ENCODE results near the gene FBLN1. TPM values are rescaled to one million over a fixed set of nuclear protein-coding genes. Genes with fewer than 3 reads are reported as not detected.

FBLN1 gene
- total RNA-seq, 1 experiment from 2014 or later = 158 TPM

DNA sequence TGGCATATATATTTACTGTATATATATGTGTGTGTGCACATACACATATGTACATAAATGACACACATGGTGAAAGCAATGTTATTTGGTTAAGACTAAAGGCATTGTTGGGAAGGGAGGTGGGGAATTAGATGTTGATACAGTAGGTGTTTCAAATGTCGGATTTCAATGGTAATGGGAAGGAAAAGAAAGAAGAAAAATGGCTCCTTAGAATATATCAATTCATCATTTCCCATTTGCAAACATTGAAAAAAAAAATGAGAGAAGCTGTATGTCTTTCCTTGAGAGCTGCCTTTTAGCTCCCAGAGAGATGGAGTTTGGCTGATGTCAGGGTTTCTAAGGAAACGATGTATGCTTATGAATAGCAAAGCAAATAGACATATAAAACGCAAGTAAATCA is 135.5 kb downstream of the FBLN1 start:
- peaks cover 45% of the 10 kb centered on the region for H3K4me1 ChIP-seq (replicated peaks; ENCODE audit: insufficient read depth)
- CTCF ChIA-PET = no interaction called here

DNA sequence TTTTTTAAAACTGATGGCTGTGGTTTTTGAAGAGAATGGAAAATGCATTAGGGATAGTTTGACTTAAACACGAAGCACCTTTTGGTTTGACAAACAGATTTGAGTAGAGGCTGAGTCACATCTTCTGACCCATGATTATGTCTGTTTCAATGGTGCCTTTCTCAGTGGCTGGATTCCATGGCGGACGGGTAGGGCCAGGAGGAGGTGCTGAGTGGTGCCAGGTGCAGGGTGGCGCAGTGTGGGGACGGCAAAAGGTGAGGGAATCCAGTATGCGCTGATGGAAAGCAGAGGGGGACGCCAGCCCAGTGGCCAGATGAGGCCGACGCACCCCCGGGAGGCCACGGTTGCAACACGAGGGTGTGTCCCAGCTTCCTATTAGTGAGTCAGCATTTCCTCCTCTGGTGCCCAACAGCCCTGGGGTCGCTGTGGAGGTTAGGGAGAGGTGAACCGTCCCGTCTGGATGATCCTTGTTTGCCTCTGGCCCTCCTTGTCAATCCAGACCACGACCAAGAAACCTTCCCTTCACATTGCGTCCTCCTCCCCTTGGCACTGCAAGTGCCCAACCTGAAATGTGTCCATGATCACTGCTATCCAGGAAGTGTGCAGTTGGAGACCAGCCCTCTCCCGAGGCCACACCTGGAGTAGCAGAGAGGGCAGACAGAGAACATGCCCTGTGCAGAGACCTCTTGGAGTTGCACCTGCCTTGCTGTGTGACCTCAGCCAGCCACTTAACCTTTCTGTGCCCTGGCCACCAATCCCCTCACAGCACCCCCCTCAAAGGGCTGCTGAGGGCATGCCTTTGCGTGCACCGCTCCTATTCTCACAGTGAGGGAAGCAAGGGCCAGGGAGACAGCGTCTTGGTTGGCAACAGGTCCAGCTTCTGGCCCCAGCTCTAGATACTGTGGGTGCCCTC is 136.4 kb downstream of the FBLN1 start:
- ChIA-PET CTCF (interaction anchor here (0.6 kb wide), 1 partner anchor 225 kb away, joined by 6 read pairs; no protein-coding TSS in a partner anchor), POLR2A (ENCODE audit: unreplicated experiment) (no interaction called here)
- BruUV-seq (replicated peaks) = no TSS peak
- peak overlapping the region; percentile 62 for H2AFZ ChIP-seq
- H3K9me2 ChIP-seq (ENCODE audit: insufficient read depth) = no peaks in the 10 kb centered on the region
- H3K4me2 ChIP-seq = peak overlapping the region; percentile 67
- H3K4me1 ChIP-seq (replicated peaks; ENCODE audit: insufficient read depth) = peaks cover 49% of the 10 kb centered on the region
- H3K4me3 ChIP-seq = peak overlapping the region; percentile 24; the same call in 1 of the 2 replicates
- H4K20me1 ChIP-seq (ENCODE audit: insufficient read depth) = no peaks in the 10 kb centered on the region
- H3K27ac ChIP-seq = peak overlapping the region; percentile 95
- H3K36me3 ChIP-seq (ENCODE audit: low read depth) = no peaks in the 10 kb centered on the region
- H3F3A ChIP-seq (ENCODE audit: insufficient read depth, low read depth) = peaks cover 37% of the 10 kb centered on the region
- peak; percentile 94 to 97 for DNase-seq
- no peaks in the 10 kb centered on the region for H3K79me2 ChIP-seq (ENCODE audit: low read depth)
- no peaks in the 10 kb centered on the region for H3K27me3 ChIP-seq (ENCODE audit: insufficient read depth, low read depth)
- no peak for TF ChIP-seq EZH2 (IDR thresholded peaks at IDR 0.05; ENCODE audit: low read depth)
- TF ChIP-seq, protein P1, sequence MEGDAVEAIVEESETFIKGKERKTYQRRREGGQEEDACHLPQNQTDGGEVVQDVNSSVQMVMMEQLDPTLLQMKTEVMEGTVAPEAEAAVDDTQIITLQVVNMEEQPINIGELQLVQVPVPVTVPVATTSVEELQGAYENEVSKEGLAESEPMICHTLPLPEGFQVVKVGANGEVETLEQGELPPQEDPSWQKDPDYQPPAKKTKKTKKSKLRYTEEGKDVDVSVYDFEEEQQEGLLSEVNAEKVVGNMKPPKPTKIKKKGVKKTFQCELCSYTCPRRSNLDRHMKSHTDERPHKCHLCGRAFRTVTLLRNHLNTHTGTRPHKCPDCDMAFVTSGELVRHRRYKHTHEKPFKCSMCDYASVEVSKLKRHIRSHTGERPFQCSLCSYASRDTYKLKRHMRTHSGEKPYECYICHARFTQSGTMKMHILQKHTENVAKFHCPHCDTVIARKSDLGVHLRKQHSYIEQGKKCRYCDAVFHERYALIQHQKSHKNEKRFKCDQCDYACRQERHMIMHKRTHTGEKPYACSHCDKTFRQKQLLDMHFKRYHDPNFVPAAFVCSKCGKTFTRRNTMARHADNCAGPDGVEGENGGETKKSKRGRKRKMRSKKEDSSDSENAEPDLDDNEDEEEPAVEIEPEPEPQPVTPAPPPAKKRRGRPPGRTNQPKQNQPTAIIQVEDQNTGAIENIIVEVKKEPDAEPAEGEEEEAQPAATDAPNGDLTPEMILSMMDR (conservative IDR thresholded peaks at IDR 0.05) = no peak
- peaks cover 3% of the 10 kb centered on the region; the same call in 1 of the 2 replicates for H3K9me3 ChIP-seq (ENCODE audit: insufficient read depth, low read depth)
- intact Hi-C loops (cut with micrococcal nuclease; ENCODE audit: unreplicated experiment) = loop anchor here (1.0 to 10.0 kb wide), 5 partner anchors 13 to 194 kb away; no protein-coding TSS in a partner anchor

More for the DNA sequence above, 135.5 kb downstream of the FBLN1 start:
- H3K9me2 ChIP-seq (ENCODE audit: insufficient read depth) = no peaks in the 10 kb centered on the region
- no peak for TF ChIP-seq EZH2 (IDR thresholded peaks at IDR 0.05; ENCODE audit: low read depth)
- TF ChIP-seq, protein P1 (conservative IDR thresholded peaks at IDR 0.05) = no peak
- no TSS peak for BruUV-seq (replicated peaks)
- no peak for DNase-seq
- no peaks in the 10 kb centered on the region for H4K20me1 ChIP-seq (ENCODE audit: insufficient read depth)
- no peak overlapping the region; the same call in 1 of the 2 replicates for H3K4me3 ChIP-seq
- no peaks in the 10 kb centered on the region for H3K27me3 ChIP-seq (ENCODE audit: insufficient read depth, low read depth)
- H2AFZ ChIP-seq = no peak overlapping the region; the same call in 1 of the 2 replicates
- intact Hi-C loops (cut with micrococcal nuclease; ENCODE audit: unreplicated experiment) = loop anchor here (2.0 to 10.0 kb wide), 3 partner anchors 41 to 193 kb away; no protein-coding TSS in a partner anchor
- peak overlapping the region; percentile 95 for H3K27ac ChIP-seq
- no peaks in the 10 kb centered on the region for H3K36me3 ChIP-seq (ENCODE audit: low read depth)
- peaks cover 3% of the 10 kb centered on the region; the same call in 1 of the 2 replicates for H3K9me3 ChIP-seq (ENCODE audit: insufficient read depth, low read depth)
- peak overlapping the region; percentile 67 for H3K4me2 ChIP-seq
- peaks cover 36% of the 10 kb centered on the region for H3F3A ChIP-seq (ENCODE audit: insufficient read depth, low read depth)
- H3K79me2 ChIP-seq (ENCODE audit: low read depth) = no peaks in the 10 kb centered on the region
- POLR2A ChIA-PET (ENCODE audit: unreplicated experiment) = interaction anchor here (0.5 to 0.7 kb wide), 2 partner anchors 49 to 338 kb away, joined by 3 read pairs; no protein-coding TSS in a partner anchor

- Histone ChIP-seq H3F3A (ENCODE audit: insufficient read depth, low read depth) (peaks cover 37% of the 10 kb centered on the region), H3K9me3 (ENCODE audit: insufficient read depth, low read depth) (peaks cover 3% of the 10 kb centered on the region; the same call in 1 of the 2 replicates), H2AFZ (no peak overlapping the region), H3K4me3 (no peak overlapping the region), H3K9me2 (ENCODE audit: insufficient read depth) (no peaks in the 10 kb centered on the region), H3K27ac (peak overlapping the region; percentile 95), H3K4me2 (peak overlapping the region; percentile 67), H3K79me2 (ENCODE audit: low read depth) (no peaks in the 10 kb centered on the region), H3K36me3 (ENCODE audit: low read depth) (no peaks in the 10 kb centered on the region), H3K27me3 (ENCODE audit: insufficient read depth, low read depth) (no peaks in the 10 kb centered on the region), H3K4me1 (replicated peaks; ENCODE audit: insufficient read depth) (peaks cover 50% of the 10 kb centered on the region), H4K20me1 (ENCODE audit: insufficient read depth) (no peaks in the 10 kb centered on the region)
- TSS peak; percentile 85 for BruUV-seq (replicated peaks)
- intact Hi-C loops (cut with micrococcal nuclease; ENCODE audit: unreplicated experiment) = loop anchor here (1.0 to 10.0 kb wide), 7 partner anchors 13 to 475 kb away; no protein-coding TSS in a partner anchor
- TF ChIP-seq, protein P1 (conservative IDR thresholded peaks at IDR 0.05) = no peak
- no peak for TF ChIP-seq EZH2 (IDR thresholded peaks at IDR 0.05; ENCODE audit: low read depth)
- POLR2A ChIA-PET (ENCODE audit: unreplicated experiment) = interaction anchor here (0.7 kb wide), 1 partner anchor 49 kb away, joined by 4 read pairs; no protein-coding TSS in a partner anchor
- DNase-seq = no peak
- CTCF ChIA-PET = interaction anchor here (0.6 kb wide), 1 partner anchor 225 kb away, joined by 6 read pairs; no protein-coding TSS in a partner anchor
Observed at GRCh38 chr22:45639747-45640102, 137.0 kb downstream of the FBLN1 start.

All from PC-9 (cell line).